NCI-H187 treated with DMSO at 0.1 percent for 48 hours (cell line): ENCODE measurements around the gene GPATCH1.
"Not testable (repeated sequence)": the region's sequence is repeated elsewhere in the genome, so short reads cannot be mapped to it uniquely, and the experiment has no call there.

ENCODE experiments used
- DNase-seq: peaks from one replicate; lab custom pipeline; 2025; lab: John Stamatoyannopoulos, UW

Gene GPATCH1

GRCh38 chr19:33080761-33081681, at the start of gene GPATCH1:
TSS of gene GPATCH1 (plus strand) at chr19:33081181. CDS start at chr19:33081194, 13 bp downstream.
- DNase-seq = peak; percentile 62

- DNase-seq = no peak
These were observed 48.7 kb upstream of the GPATCH1 start for GRCh38 chr19:33032218-33032781.

GRCh38 chr19:33035461-33035860, 45.5 kb upstream of the GPATCH1 start:
- DNase-seq = no peak

- DNase-seq = not testable (repeated sequence)
These were observed 44.4 kb upstream of the GPATCH1 start for GRCh38 chr19:33036370-33037167.

- DNase-seq = not testable (repeated sequence)
These were observed 43.6 kb upstream of the GPATCH1 start for GRCh38 chr19:33037168-33038025.

- DNase-seq = no peak
These were observed 41.8 kb upstream of the GPATCH1 start for GRCh38 chr19:33039108-33039599.

GRCh38 chr19:33039815-33040214, 41.2 kb upstream of the GPATCH1 start:
- DNase-seq = no peak

- DNase-seq = no peak
These were observed 39.8 kb upstream of the GPATCH1 start for GRCh38 chr19:33040994-33041827.

- not testable (repeated sequence) for DNase-seq
These were observed 39.2 kb upstream of the GPATCH1 start for GRCh38 chr19:33041828-33042160.

GRCh38 chr19:33047422-33047821, 33.6 kb upstream of the GPATCH1 start:
- DNase-seq = no peak

GRCh38 chr19:33048806-33049676, 31.9 kb upstream of the GPATCH1 start:
- DNase-seq = no peak

- no peak for DNase-seq
These were observed 30.9 kb upstream of the GPATCH1 start for GRCh38 chr19:33050110-33050509.

GRCh38 chr19:33052352-33052972, 28.5 kb upstream of the GPATCH1 start:
- no peak for DNase-seq

GRCh38 chr19:33054623-33055022, 26.4 kb upstream of the GPATCH1 start:
- DNase-seq = no peak

GRCh38 chr19:33055718-33056117, 25.3 kb upstream of the GPATCH1 start:
- DNase-seq = no peak

- no peak for DNase-seq
These were observed 20.4 kb upstream of the GPATCH1 start for GRCh38 chr19:33060586-33060985.

GRCh38 chr19:33062902-33063301, 18.1 kb upstream of the GPATCH1 start:
- DNase-seq = no peak

GRCh38 chr19:33063356-33063752, 17.6 kb upstream of the GPATCH1 start:
- DNase-seq = no peak
